GM12874 (cell line): ENCODE measurements around the gene COL12A1.
A peak's percentile ranks its signal among the peaks of the same experiment; 100 is the strongest.

Experiments used
- TF ChIP-seq, protein P1 (sequence below): IDR thresholded peaks from 2 replicates; pipeline ENCODE4 v1.5.1; 2011; ENCODE audit warnings: low read depth, mild to moderate bottlenecking, control low read depth, low read length, moderate library complexity; ENCODE audit not compliant: insufficient read depth

The COL12A1 gene

DNA sequence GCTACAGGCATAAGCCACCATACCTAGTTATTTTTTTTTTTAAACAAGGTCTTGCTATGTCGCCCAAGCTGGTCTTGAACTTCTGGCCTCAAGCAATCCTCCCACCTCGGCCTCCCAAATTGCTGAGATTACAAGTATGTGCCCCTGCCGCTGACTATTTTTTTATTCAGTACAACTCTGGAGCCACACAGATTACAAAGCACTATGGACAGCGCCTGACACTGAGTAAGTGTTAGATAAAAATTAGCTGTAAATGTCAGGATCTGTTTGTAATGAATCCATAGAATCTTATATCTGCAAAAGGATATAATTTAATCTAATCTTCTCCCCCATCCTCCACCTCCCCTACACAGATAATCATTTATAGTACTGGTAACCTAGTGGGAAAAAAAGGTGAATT is 15.3 kb upstream of the COL12A1 start:
- TF ChIP-seq, protein P1, sequence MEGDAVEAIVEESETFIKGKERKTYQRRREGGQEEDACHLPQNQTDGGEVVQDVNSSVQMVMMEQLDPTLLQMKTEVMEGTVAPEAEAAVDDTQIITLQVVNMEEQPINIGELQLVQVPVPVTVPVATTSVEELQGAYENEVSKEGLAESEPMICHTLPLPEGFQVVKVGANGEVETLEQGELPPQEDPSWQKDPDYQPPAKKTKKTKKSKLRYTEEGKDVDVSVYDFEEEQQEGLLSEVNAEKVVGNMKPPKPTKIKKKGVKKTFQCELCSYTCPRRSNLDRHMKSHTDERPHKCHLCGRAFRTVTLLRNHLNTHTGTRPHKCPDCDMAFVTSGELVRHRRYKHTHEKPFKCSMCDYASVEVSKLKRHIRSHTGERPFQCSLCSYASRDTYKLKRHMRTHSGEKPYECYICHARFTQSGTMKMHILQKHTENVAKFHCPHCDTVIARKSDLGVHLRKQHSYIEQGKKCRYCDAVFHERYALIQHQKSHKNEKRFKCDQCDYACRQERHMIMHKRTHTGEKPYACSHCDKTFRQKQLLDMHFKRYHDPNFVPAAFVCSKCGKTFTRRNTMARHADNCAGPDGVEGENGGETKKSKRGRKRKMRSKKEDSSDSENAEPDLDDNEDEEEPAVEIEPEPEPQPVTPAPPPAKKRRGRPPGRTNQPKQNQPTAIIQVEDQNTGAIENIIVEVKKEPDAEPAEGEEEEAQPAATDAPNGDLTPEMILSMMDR, result no peak

DNA sequence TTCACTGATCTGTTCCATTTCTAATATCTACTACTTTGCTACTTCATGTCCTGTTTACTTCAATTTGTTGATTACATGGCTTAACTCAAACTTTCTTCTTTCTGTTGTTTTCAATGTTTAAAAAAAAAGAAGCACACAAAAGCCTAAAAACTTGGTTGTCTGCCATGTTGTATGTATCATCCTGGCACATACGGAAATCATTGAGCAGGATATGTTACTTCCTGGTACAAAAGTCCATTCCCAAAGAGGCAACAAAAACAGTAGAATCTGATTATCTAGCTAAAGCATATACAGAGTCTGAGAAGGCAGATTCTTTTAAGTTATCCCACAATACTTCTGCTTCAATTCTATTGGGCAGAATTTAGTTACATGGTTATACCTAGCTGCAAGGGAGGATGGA is 14.5 kb upstream of the COL12A1 start:
- TF ChIP-seq, protein P1, result no peak

DNA sequence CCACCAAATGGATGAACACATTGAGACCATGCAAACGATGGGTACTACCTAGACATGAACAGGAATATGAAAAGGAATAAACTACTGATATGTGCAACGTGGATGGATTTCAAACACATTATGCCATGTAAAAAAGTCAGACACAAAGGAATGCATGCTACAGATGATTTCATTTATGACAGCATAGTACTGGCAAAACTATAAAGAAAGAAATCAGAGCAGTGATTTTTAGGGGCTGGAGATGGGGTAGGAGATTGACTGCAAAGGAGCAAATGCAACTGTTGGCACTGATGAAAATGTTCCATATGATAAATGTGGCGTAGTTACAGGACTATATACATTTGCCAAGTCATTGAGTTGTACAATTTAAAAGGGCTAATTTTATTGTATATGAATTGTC is 13.4 kb upstream of the COL12A1 start:
- TF ChIP-seq, protein P1, result no peak

DNA sequence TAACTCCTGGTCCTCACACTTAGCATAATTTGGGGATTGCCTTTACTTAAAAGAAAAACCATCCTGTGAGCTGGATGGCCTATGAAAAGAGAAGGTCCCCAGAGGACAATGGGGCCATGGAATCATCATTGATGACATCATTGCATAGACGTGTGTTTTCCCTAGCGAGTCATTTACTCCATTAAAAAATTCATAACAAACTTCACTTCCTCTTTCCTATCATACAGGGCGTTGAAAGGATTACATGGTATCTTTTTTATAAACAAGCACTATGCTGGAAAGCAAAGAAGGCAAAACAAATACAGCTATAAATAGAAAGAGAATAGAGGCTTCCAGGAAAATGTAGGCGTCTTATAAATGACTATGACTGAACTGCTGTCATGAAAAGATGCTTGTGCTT is 11.3 kb upstream of the COL12A1 start:
- TF ChIP-seq, protein P1, result no peak

DNA sequence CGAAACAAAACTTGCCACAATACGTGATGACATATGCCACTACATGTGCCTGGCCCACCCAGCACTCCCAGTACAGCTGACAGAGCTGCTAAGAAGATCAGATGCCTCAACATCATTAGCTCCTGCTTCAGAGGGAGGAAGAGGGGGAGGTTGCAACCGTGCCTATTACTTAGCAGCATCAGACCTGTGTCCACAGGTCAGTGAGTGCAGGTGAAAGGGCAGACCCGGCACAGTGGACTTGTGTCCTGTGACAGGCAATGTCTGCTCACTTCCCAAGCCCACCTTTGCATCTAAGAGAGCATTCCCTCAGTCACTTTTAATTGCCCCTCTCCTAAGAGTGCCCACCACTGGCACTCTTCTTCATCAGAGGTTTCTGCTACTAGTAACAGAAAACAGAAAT is 9.4 kb upstream of the COL12A1 start:
- TF ChIP-seq, protein P1, result no peak

DNA sequence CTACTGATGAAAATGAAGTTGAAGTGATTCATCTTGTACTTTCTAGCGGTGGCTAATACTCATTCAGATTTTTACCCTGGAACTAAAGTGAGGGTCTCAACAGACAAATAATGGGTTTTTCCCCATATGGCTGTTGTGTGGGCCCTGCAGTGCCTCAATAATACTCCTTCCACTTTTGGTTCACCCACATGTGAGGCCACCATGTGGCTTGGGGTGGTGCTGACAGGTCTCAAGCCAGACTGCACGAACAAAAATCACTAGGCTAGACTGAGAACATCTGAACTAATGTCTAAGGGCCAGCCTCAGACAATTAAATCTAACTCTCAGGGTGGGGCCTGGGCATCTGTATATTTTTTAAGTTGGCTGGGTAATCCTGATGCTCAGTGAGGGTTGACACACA is 7.9 kb upstream of the COL12A1 start:
- TF ChIP-seq, protein P1, result 0 out of 2 replicates have a peak, but pooled peaks have one; percentile 21

DNA sequence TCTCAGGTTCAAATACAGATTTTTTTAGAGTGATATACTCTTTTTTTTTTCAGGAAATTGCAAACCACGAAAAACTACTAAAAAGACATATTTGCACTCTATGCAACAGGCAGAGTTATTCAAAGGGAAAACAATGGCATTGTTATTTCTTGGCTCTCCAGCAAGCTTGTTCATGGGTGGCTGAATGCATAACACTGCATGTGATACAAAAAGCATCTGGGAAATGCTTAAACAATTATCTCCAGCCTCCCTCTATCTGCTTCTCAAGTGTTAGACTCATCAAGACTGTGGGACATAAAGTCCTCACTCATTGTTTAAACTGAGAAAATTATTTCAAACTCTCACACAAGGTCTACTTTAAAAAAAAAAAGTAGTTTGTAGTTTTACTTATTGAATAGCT is 7.3 kb upstream of the COL12A1 start:
- TF ChIP-seq, protein P1, result no peak
